Uterus (tissue), 2 donors: ENCODE results near the gene DUSP9.

ENCODE experiments used
- CTCF ChIP-seq, 4 experiments: fragments of 200-600 bp in 2 of 4; fragments of 450-650 bp in 2 of 4; sonication (generic) in 2 of 4; IDR thresholded peaks; one replicate each; pipeline ENCODE4 v1.5.1; 2016 to 2019; ENCODE audit warnings: antibody characterized with exemption in 4 of 4, mild to moderate bottlenecking in 2 of 4, moderate library complexity in 1 of 4
- POLR2A ChIP-seq, 2 donors: fragments of 450-650 bp; IDR thresholded peaks; one replicate each; pipeline ENCODE4 v1.6.1; 2016; ENCODE audit warnings: antibody characterized with exemption in 2 of 2, mild to moderate bottlenecking in 1 of 2, moderate library complexity in 1 of 2

GRCh38 chrX:153631907-153632594, 15.0 kb upstream of the DUSP9 start:
- no peak for TF ChIP-seq CTCF (IDR thresholded peaks at IDR 0.05)
- no peak for TF ChIP-seq POLR2A (IDR thresholded peaks at IDR 0.05)
